ENCODE data around the gene VAV1.

- TF ChIP-seq REST (IDR thresholded peaks at IDR 0.05; ENCODE audit: borderline replicate concordance) (no peak), EZH2 (IDR thresholded peaks at IDR 0.05; ENCODE audit: borderline replicate concordance, insufficient read depth, low read length, poor library complexity, severe bottlenecking) (no peak), POLR2AphosphoS5 (IDR thresholded peaks at IDR 0.05) (no peak), EP300 (conservative IDR thresholded peaks at IDR 0.05; ENCODE audit: poor library complexity, severe bottlenecking) (no peak)
- TF ChIP-seq, protein P1, sequence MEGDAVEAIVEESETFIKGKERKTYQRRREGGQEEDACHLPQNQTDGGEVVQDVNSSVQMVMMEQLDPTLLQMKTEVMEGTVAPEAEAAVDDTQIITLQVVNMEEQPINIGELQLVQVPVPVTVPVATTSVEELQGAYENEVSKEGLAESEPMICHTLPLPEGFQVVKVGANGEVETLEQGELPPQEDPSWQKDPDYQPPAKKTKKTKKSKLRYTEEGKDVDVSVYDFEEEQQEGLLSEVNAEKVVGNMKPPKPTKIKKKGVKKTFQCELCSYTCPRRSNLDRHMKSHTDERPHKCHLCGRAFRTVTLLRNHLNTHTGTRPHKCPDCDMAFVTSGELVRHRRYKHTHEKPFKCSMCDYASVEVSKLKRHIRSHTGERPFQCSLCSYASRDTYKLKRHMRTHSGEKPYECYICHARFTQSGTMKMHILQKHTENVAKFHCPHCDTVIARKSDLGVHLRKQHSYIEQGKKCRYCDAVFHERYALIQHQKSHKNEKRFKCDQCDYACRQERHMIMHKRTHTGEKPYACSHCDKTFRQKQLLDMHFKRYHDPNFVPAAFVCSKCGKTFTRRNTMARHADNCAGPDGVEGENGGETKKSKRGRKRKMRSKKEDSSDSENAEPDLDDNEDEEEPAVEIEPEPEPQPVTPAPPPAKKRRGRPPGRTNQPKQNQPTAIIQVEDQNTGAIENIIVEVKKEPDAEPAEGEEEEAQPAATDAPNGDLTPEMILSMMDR (IDR thresholded peaks at IDR 0.05; ENCODE audit: poor library complexity, severe bottlenecking), result no peak
These were observed 49.8 kb downstream of the VAV1 start for GRCh38 chr19:6822311-6822670.
